ENCODE data around the gene PTPRN2. TPM values are rescaled to one million over a fixed set of nuclear protein-coding genes. Genes with fewer than 3 reads are reported as not detected.
A peak's percentile ranks its signal among the peaks of the same experiment; 100 is the strongest.

PTPRN2 gene
- total and polyA plus RNA-seq, 7 donors, result 3.2 to 7.1 (median 5.5) TPM

- Histone ChIP-seq H3K27ac (no peak overlapping the region), H3K27me3 (peaks cover 0 to 14% (median 0%) of the 10 kb centered on the region in 3 donors), H3K9me3 (no peaks in the 10 kb centered on the region), H3K4me3 (no peak overlapping the region), H3K4me1 (no peaks in the 10 kb centered on the region), H3K36me3 (no peaks in the 10 kb centered on the region)
- 85 to 88% methylated on average over 15 of the region's 15 CpGs for WGBS, 2 donors
- TF ChIP-seq POLR2AphosphoS5 (IDR thresholded peaks at IDR 0.05), result no peak
- TF ChIP-seq EP300 (IDR thresholded peaks at IDR 0.05), result no peak
- no peak for TF ChIP-seq POLR2A (IDR thresholded peaks at IDR 0.05)
- TF ChIP-seq CTCF (IDR thresholded peaks at IDR 0.05), result no peak
- intact Hi-C loops (cut with DNase I), result no loop called here
- DNase-seq, result no peak
These were observed 602.0 kb downstream of the PTPRN2 start for GRCh38 chr7:157985636-157986035.

GRCh38 chr7:157984423-157985163 is 603.0 kb downstream of the PTPRN2 start:
- Histone ChIP-seq H3K4me1 (no peaks in the 10 kb centered on the region), H3K27me3 (peaks cover 0 to 14% (median 0%) of the 10 kb centered on the region in 3 donors), H3K36me3 (no peaks in the 10 kb centered on the region), H3K4me3 (no peak overlapping the region), H3K27ac (no peak overlapping the region), H3K9me3 (no peaks in the 10 kb centered on the region)
- no peak for TF ChIP-seq POLR2AphosphoS5 (IDR thresholded peaks at IDR 0.05)
- TF ChIP-seq EP300 (IDR thresholded peaks at IDR 0.05), result no peak
- TF ChIP-seq POLR2A (IDR thresholded peaks at IDR 0.05), result no peak
- no peak for TF ChIP-seq CTCF (IDR thresholded peaks at IDR 0.05)
- 84 to 86% methylated on average over 23 to 24 of the region's 25 CpGs for WGBS, 2 donors
- DNase-seq, result no peak
- intact Hi-C loops (cut with DNase I), result no loop called here

GRCh38 chr7:157983502-157984422 is 603.9 kb downstream of the PTPRN2 start:
- intact Hi-C loops (cut with DNase I), result no loop called here
- WGBS, 2 donors, result 82% methylated on average over 32 of the region's 32 CpGs
- Histone ChIP-seq H3K9me3 (no peaks in the 10 kb centered on the region), H3K4me3 (no peak overlapping the region), H3K27me3 (peaks cover 0 to 14% (median 0%) of the 10 kb centered on the region in 3 donors), H3K4me1 (no peaks in the 10 kb centered on the region), H3K27ac (no peak overlapping the region), H3K36me3 (no peaks in the 10 kb centered on the region)
- DNase-seq, result peak; percentile 34
- TF ChIP-seq POLR2AphosphoS5 (IDR thresholded peaks at IDR 0.05) (no peak), EP300 (IDR thresholded peaks at IDR 0.05) (no peak), POLR2A (IDR thresholded peaks at IDR 0.05) (no peak), CTCF (IDR thresholded peaks at IDR 0.05) (no peak)

GRCh38 chr7:157981778-157982177 is 605.8 kb downstream of the PTPRN2 start:
- Histone ChIP-seq H3K27me3 (peaks cover 0 to 9% (median 0%) of the 10 kb centered on the region in 3 donors), H3K27ac (no peak overlapping the region), H3K4me3 (no peak overlapping the region), H3K9me3 (no peaks in the 10 kb centered on the region), H3K36me3 (no peaks in the 10 kb centered on the region), H3K4me1 (no peaks in the 10 kb centered on the region)
- TF ChIP-seq EP300 (IDR thresholded peaks at IDR 0.05), result no peak
- no peak for TF ChIP-seq CTCF (IDR thresholded peaks at IDR 0.05)
- TF ChIP-seq POLR2AphosphoS5 (IDR thresholded peaks at IDR 0.05), result no peak
- TF ChIP-seq POLR2A (IDR thresholded peaks at IDR 0.05), result no peak
- peak; percentile 40 for DNase-seq
- intact Hi-C loops (cut with DNase I), result no loop called here
- WGBS, 2 donors, result 70 to 79% methylated on average over 3 to 5 of the region's 5 CpGs

Data from sigmoid colon (tissue), 7 donors.